Measurements from ENCODE around the gene LRRC57.
A peak's percentile ranks its signal among the peaks of the same experiment; 100 is the strongest.

LRRC57 gene

GRCh38 chr15:42549741-42550392 is 1.3 kb upstream of the LRRC57 start:
- DNase-seq (ENCODE audit: low spot score): no peak

- peak; percentile 33 for DNase-seq (ENCODE audit: low spot score)
Measured at GRCh38 chr15:42549032-42549491, 469 bp upstream of the LRRC57 start.

GRCh38 chr15:42547918-42548248 is 710 bp downstream of the LRRC57 start:
- no peak for DNase-seq (ENCODE audit: low spot score)

- no peak for DNase-seq (ENCODE audit: low spot score)
Measured at GRCh38 chr15:42544853-42545629, 3.6 kb downstream of the LRRC57 start.

GRCh38 chr15:42533246-42533645 is 15.3 kb downstream of the LRRC57 start:
- no peak for DNase-seq (ENCODE audit: low spot score)

GRCh38 chr15:42528970-42529369 is 19.6 kb downstream of the LRRC57 start:
- no peak for DNase-seq (ENCODE audit: low spot score)

GRCh38 chr15:42523331-42523730 is 25.3 kb downstream of the LRRC57 start:
- DNase-seq (ENCODE audit: low spot score): no peak

GRCh38 chr15:42511007-42511391 is 37.6 kb downstream of the LRRC57 start:
- no peak for DNase-seq (ENCODE audit: low spot score)

- no peak for DNase-seq (ENCODE audit: low spot score)
Measured at GRCh38 chr15:42510258-42511006, 38.2 kb downstream of the LRRC57 start.

- DNase-seq (ENCODE audit: low spot score): no peak
Measured at GRCh38 chr15:42508263-42508690, 40.3 kb downstream of the LRRC57 start.

GRCh38 chr15:42507514-42507913 is 41.1 kb downstream of the LRRC57 start:
- no peak for DNase-seq (ENCODE audit: low spot score)

GRCh38 chr15:42504631-42505030 is 44.0 kb downstream of the LRRC57 start:
- DNase-seq (ENCODE audit: low spot score): no peak

GRCh38 chr15:42503825-42504224 is 44.8 kb downstream of the LRRC57 start:
- no peak for DNase-seq (ENCODE audit: low spot score)

- no peak for DNase-seq (ENCODE audit: low spot score)
Measured at GRCh38 chr15:42502477-42502876, 46.1 kb downstream of the LRRC57 start.

- no peak for DNase-seq (ENCODE audit: low spot score)
Measured at GRCh38 chr15:42499858-42500609, 48.6 kb downstream of the LRRC57 start.

GRCh38 chr15:42498212-42499068 is 50.2 kb downstream of the LRRC57 start:
- DNase-seq (ENCODE audit: low spot score): no peak

- peak; percentile 88 for DNase-seq (ENCODE audit: low spot score)
Measured at GRCh38 chr15:42495361-42496212, 53.0 kb downstream of the LRRC57 start, which contains the start of gene SNAP23. SNAP23 (plus strand) TSS chr15:42495634; CDS start chr15:42511847, 16,213 bp downstream.

- no peak for DNase-seq (ENCODE audit: low spot score)
Measured at GRCh38 chr15:42494998-42495360, 53.6 kb downstream of the LRRC57 start.

GRCh38 chr15:42493679-42494078 is 54.9 kb downstream of the LRRC57 start:
- DNase-seq (ENCODE audit: low spot score): no peak

GRCh38 chr15:42491539-42492225 is 56.9 kb downstream of the LRRC57 start:
- no peak for DNase-seq (ENCODE audit: low spot score)

Data from activated CD4-positive, alpha-beta T cell treated with anti-CD3 and anti-CD28 coated beads, Interleukin-2, Interleukin-4, amounts not matched to agents 100 ng/mL and 50 ng/mL, durations not matched to agents 16 hours and 8 hours (primary cell).